ENCODE measurements around the gene PRKD1.

The PRKD1 gene

DNA sequence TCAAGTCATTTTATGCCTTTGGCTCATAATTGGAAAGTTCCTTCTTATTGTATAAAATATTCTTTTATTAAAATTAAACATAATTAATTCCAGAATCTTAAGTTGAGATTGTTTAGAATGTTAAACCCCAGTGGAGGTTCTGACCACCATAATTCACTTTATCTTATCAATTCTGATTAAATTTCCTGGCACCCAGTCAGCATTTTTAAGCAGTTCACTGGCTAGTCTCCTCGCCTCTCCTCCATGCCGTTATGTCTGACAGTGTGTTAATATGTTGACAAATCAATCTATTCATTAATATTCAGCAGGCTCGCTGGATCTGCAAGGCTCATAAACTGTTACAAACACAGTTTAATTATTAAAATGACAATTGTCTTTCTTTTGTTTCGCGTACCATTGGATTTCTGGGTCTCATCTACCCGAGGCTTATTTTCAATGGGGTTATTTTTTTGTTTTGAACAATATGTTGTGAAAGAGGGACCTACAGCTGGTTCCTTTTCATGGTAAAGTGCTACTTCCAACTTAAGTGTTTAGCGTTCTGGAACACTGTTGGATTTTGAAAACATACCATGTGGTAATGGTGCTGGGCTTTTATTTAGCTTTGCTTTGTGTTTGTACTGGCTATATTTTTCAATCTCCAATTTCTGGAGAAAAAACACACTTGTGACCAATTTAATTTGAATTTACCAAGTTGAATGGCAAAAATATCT, 339.7 kb downstream of the PRKD1 start:
- H4K20me1 ChIP-seq (ENCODE audit: insufficient read depth, low read length), result no peaks in the 10 kb centered on the region
- no peaks in the 10 kb centered on the region for H3K79me2 ChIP-seq (ENCODE audit: low read length)
- no peak overlapping the region for H3K4me2 ChIP-seq (ENCODE audit: low read length)
- TF ChIP-seq EZH2phosphoT487 (IDR thresholded peaks at IDR 0.05; ENCODE audit: low read depth), result no peak
- TF ChIP-seq, protein P1, sequence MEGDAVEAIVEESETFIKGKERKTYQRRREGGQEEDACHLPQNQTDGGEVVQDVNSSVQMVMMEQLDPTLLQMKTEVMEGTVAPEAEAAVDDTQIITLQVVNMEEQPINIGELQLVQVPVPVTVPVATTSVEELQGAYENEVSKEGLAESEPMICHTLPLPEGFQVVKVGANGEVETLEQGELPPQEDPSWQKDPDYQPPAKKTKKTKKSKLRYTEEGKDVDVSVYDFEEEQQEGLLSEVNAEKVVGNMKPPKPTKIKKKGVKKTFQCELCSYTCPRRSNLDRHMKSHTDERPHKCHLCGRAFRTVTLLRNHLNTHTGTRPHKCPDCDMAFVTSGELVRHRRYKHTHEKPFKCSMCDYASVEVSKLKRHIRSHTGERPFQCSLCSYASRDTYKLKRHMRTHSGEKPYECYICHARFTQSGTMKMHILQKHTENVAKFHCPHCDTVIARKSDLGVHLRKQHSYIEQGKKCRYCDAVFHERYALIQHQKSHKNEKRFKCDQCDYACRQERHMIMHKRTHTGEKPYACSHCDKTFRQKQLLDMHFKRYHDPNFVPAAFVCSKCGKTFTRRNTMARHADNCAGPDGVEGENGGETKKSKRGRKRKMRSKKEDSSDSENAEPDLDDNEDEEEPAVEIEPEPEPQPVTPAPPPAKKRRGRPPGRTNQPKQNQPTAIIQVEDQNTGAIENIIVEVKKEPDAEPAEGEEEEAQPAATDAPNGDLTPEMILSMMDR (IDR thresholded peaks at IDR 0.05; ENCODE audit: low read depth, low read length), result no peak
- no peak overlapping the region for H3K9ac ChIP-seq (ENCODE audit: low read length)
- H3K27ac ChIP-seq (ENCODE audit: low read length), result no peak overlapping the region
- no peaks in the 10 kb centered on the region for H3K4me1 ChIP-seq (ENCODE audit: low read length)
- H3K4me3 ChIP-seq (ENCODE audit: low read length), result no peak overlapping the region
- H3K9me3 ChIP-seq (ENCODE audit: insufficient read depth, low read length), result no peaks in the 10 kb centered on the region
- no peaks in the 10 kb centered on the region for H3K36me3 ChIP-seq (replicated peaks; ENCODE audit: low read depth, low read length)
- no peaks in the 10 kb centered on the region for H3K27me3 ChIP-seq (ENCODE audit: low read depth, low read length)
- H2AFZ ChIP-seq (ENCODE audit: low read depth, low read length), result no peak overlapping the region

DNA sequence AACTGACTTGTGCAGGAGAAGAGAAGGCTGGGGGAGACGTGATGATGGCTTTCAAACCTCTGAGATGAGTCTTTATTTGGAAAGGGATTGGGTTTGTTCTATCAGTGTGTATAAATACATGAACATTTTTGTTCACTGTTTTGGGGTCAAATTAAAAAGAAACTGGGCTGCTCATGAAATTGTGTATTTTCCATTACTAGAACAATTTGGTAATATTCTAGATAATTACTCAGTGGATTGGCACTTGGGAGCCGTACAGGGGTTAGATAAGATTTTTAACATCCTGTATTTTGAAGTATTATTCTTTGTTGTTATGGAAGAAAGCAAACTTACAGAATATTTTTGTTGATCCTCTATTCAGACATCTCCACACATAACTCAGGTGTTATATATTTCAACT, 340.6 kb downstream of the PRKD1 start:
- no peak overlapping the region for H3K4me2 ChIP-seq (ENCODE audit: low read length)
- H3K4me3 ChIP-seq (ENCODE audit: low read length), result no peak overlapping the region
- no peak overlapping the region for H3K9ac ChIP-seq (ENCODE audit: low read length)
- no peak overlapping the region for H2AFZ ChIP-seq (ENCODE audit: low read depth, low read length)
- no peak overlapping the region for H3K27ac ChIP-seq (ENCODE audit: low read length)
- H3K9me3 ChIP-seq (ENCODE audit: insufficient read depth, low read length), result no peaks in the 10 kb centered on the region
- no peaks in the 10 kb centered on the region for H4K20me1 ChIP-seq (ENCODE audit: insufficient read depth, low read length)
- TF ChIP-seq, protein P1 (IDR thresholded peaks at IDR 0.05; ENCODE audit: low read depth, low read length), result no peak
- TF ChIP-seq EZH2phosphoT487 (IDR thresholded peaks at IDR 0.05; ENCODE audit: low read depth), result no peak
- H3K4me1 ChIP-seq (ENCODE audit: low read length), result no peaks in the 10 kb centered on the region
- no peaks in the 10 kb centered on the region for H3K36me3 ChIP-seq (replicated peaks; ENCODE audit: low read depth, low read length)
- no peaks in the 10 kb centered on the region for H3K27me3 ChIP-seq (ENCODE audit: low read depth, low read length)
- no peaks in the 10 kb centered on the region for H3K79me2 ChIP-seq (ENCODE audit: low read length)

DNA sequence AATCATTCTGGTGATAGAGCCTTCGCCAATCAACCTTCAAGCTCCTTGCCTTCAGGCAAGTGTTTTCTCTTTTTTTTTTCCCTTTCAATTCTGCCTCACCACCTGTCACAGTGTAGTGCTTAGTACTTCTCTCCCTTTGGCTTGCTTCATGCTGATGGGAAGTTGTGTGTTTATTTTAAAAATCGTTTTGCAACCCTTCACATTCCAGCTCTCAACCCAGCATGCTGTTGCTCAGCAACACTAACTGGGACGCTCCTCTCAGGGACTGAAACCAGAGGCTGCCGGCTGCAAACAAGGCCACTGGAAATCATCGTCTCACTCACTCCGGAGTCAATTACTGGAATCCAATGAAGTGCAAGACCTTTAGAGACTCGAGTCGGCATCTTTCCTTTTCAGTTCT, 342.7 kb downstream of the PRKD1 start:
- H3K4me3 ChIP-seq (ENCODE audit: low read length), result no peak overlapping the region
- no peaks in the 10 kb centered on the region for H3K36me3 ChIP-seq (replicated peaks; ENCODE audit: low read depth, low read length)
- H3K27ac ChIP-seq (ENCODE audit: low read length), result no peak overlapping the region
- no peaks in the 10 kb centered on the region for H4K20me1 ChIP-seq (ENCODE audit: insufficient read depth, low read length)
- H3K9me3 ChIP-seq (ENCODE audit: insufficient read depth, low read length), result no peaks in the 10 kb centered on the region
- no peak overlapping the region for H2AFZ ChIP-seq (ENCODE audit: low read depth, low read length)
- TF ChIP-seq, protein P1 (IDR thresholded peaks at IDR 0.05; ENCODE audit: low read depth, low read length), result no peak
- no peak for TF ChIP-seq EZH2phosphoT487 (IDR thresholded peaks at IDR 0.05; ENCODE audit: low read depth)
- H3K9ac ChIP-seq (ENCODE audit: low read length), result no peak overlapping the region
- H3K79me2 ChIP-seq (ENCODE audit: low read length), result no peaks in the 10 kb centered on the region
- no peaks in the 10 kb centered on the region for H3K4me1 ChIP-seq (ENCODE audit: low read length)
- no peaks in the 10 kb centered on the region for H3K27me3 ChIP-seq (ENCODE audit: low read depth, low read length)
- no peak overlapping the region for H3K4me2 ChIP-seq (ENCODE audit: low read length)

DNA sequence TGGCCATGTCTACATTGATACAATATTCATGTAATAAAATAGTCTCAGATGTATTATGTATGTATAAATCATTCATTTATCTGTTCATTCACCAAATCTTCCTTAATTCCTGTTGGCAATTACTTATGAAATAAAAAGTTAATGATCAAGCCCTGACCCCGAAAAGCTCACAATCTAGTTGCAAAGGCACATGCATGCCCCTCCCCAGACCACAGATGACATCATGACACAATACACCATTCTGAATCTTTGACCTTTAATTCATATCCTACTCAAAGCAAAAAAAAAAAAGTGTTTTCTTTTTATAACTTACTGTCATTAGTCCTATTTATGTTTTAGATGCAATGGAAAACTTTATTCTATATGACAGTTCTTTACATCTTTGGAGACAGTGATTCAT, 346.9 kb downstream of the PRKD1 start:
- H3K79me2 ChIP-seq (ENCODE audit: low read length), result no peaks in the 10 kb centered on the region
- no peak for TF ChIP-seq EZH2phosphoT487 (IDR thresholded peaks at IDR 0.05; ENCODE audit: low read depth)
- TF ChIP-seq, protein P1 (IDR thresholded peaks at IDR 0.05; ENCODE audit: low read depth, low read length), result no peak
- H3K9me3 ChIP-seq (ENCODE audit: insufficient read depth, low read length), result no peaks in the 10 kb centered on the region
- no peak overlapping the region for H3K9ac ChIP-seq (ENCODE audit: low read length)
- no peak overlapping the region for H3K4me2 ChIP-seq (ENCODE audit: low read length)
- no peaks in the 10 kb centered on the region for H4K20me1 ChIP-seq (ENCODE audit: insufficient read depth, low read length)
- no peaks in the 10 kb centered on the region for H3K36me3 ChIP-seq (replicated peaks; ENCODE audit: low read depth, low read length)
- H3K4me1 ChIP-seq (ENCODE audit: low read length), result no peaks in the 10 kb centered on the region
- H3K27ac ChIP-seq (ENCODE audit: low read length), result no peak overlapping the region
- no peak overlapping the region for H2AFZ ChIP-seq (ENCODE audit: low read depth, low read length)
- no peaks in the 10 kb centered on the region for H3K27me3 ChIP-seq (ENCODE audit: low read depth, low read length)
- no peak overlapping the region for H3K4me3 ChIP-seq (ENCODE audit: low read length)
